Vagina (tissue), 2 donors: Measurements from ENCODE around the gene RPH3AL. TPM values are rescaled to one million over a fixed set of nuclear protein-coding genes. Genes with fewer than 3 reads are reported as not detected.

Experiments
- DNase-seq, 2 donors: peaks; one replicate each; pipeline ENCODE4 v3.0.0-alpha.2; 2017; ENCODE audit errors: extremely low spot score in 2 of 2
- H3K27ac ChIP-seq: fragments of 200-600 bp; sonication (generic); one replicate; pipeline ENCODE4 v1.5.1; 2019
- H3K27me3 ChIP-seq: fragments of 200-600 bp; sonication (generic); one replicate; pipeline ENCODE4 v1.5.1; 2019
- H3K36me3 ChIP-seq, 2 donors: fragments of 200-600 bp; sonication (generic); one replicate each; pipeline ENCODE4 v1.5.1; 2017 to 2019
- H3K4me1 ChIP-seq: fragments of 200-600 bp; sonication (generic); one replicate; pipeline ENCODE4 v1.5.1; 2019
- H3K4me3 ChIP-seq, 2 donors: fragments of 200-600 bp; sonication (generic); 1 replicate in 1 of 2; 2 replicates in 1 of 2; pipeline ENCODE4 v1.5.1; 2016 to 2019
- H3K9me3 ChIP-seq: fragments of 200-600 bp; sonication (generic); one replicate; pipeline ENCODE4 v1.5.1; 2019
- CTCF ChIP-seq, 3 experiments: fragments of 450-650 bp in 2 of 3; fragments of 200-600 bp in 1 of 3; sonication (generic) in 1 of 3; IDR thresholded peaks; one replicate each; pipeline ENCODE4 v1.5.1; 2017 to 2019; ENCODE audit warnings: antibody characterized with exemption in 3 of 3, mild to moderate bottlenecking in 2 of 3, moderate library complexity in 2 of 3
- POLR2A ChIP-seq, 2 donors: fragments of 450-650 bp; IDR thresholded peaks; one replicate each; pipeline ENCODE4 v1.6.1; 2017; ENCODE audit warnings: antibody characterized with exemption in 2 of 2, mild to moderate bottlenecking in 2 of 2, moderate library complexity in 2 of 2
- POLR2AphosphoS5 ChIP-seq, 2 donors: sonication (generic); formaldehyde crosslinking; IDR thresholded peaks; one replicate each; pipeline ENCODE4 v1.9.0; 2017; ENCODE audit warnings: antibody characterized with exemption in 2 of 2, mild to moderate bottlenecking in 2 of 2, low read depth in 1 of 2; ENCODE audit not compliant: insufficient read depth in 1 of 2
- intact Hi-C: fragments of 100-400 bp; cut with DNase I; formaldehyde crosslinking; loops from one replicate; pipeline ENCODE4 v1.15.1; 2023
- total RNA-seq: library from RNA; depleted of rRNA; stranded (reverse); fragments of >200 nt; gene quantifications from one replicate; pipeline ENCODE4 v1.2.3, GENCODE V29; 2016

RPH3AL gene
- total RNA-seq, 1 donor from 2014 or later: 43.5 TPM

GRCh38 chr17:181245-182049 is 171.2 kb downstream of the RPH3AL start, which contains the start of gene DOC2B:
Gene DOC2B, minus strand, starts transcription at chr17:181650. Its CDS starts 171 bp downstream, at chr17:181479.
- no peaks in the 10 kb centered on the region for H3K9me3 ChIP-seq
- no peak for DNase-seq
- peaks cover 7% of the 10 kb centered on the region for H3K27me3 ChIP-seq
- peak within 1 kb of the TSS; percentile 49 to 59 for H3K4me3 ChIP-seq
- no peaks in the 10 kb centered on the region for H3K36me3 ChIP-seq
- peaks cover 40% of the 10 kb centered on the region for H3K4me1 ChIP-seq
- intact Hi-C loops: no loop called here
- TF ChIP-seq CTCF (IDR thresholded peaks at IDR 0.05): peak in 1 of 3 experiments; percentile 17
- no peak for TF ChIP-seq POLR2AphosphoS5 (IDR thresholded peaks at IDR 0.05; ENCODE audit: insufficient read depth in 1 of 2, low read depth in 1 of 2)
- TF ChIP-seq POLR2A (IDR thresholded peaks at IDR 0.05): no peak
- H3K27ac ChIP-seq: peak within 1 kb of the TSS; percentile 69

- Histone ChIP-seq H3K4me3 (peak overlapping the region; percentile 49 to 59), H3K27me3 (peaks cover 7% of the 10 kb centered on the region), H3K36me3 (no peaks in the 10 kb centered on the region), H3K4me1 (peaks cover 37% of the 10 kb centered on the region), H3K9me3 (no peaks in the 10 kb centered on the region), H3K27ac (peak overlapping the region; percentile 69)
- no peak for DNase-seq
- TF ChIP-seq POLR2AphosphoS5 (IDR thresholded peaks at IDR 0.05; ENCODE audit: insufficient read depth in 1 of 2, low read depth in 1 of 2): no peak
- no peak for TF ChIP-seq POLR2A (IDR thresholded peaks at IDR 0.05)
- TF ChIP-seq CTCF (IDR thresholded peaks at IDR 0.05): no peak
- intact Hi-C loops: no loop called here
Measured at GRCh38 chr17:180381-181244, 172.0 kb downstream of the RPH3AL start.

GRCh38 chr17:179781-180380 is 172.7 kb downstream of the RPH3AL start:
- no peaks in the 10 kb centered on the region for H3K9me3 ChIP-seq
- no peak for DNase-seq
- peaks cover 33% of the 10 kb centered on the region for H3K4me1 ChIP-seq
- TF ChIP-seq POLR2A (IDR thresholded peaks at IDR 0.05) (no peak), CTCF (IDR thresholded peaks at IDR 0.05) (no peak), POLR2AphosphoS5 (IDR thresholded peaks at IDR 0.05; ENCODE audit: insufficient read depth in 1 of 2, low read depth in 1 of 2) (no peak)
- intact Hi-C loops: no loop called here
- no peaks in the 10 kb centered on the region for H3K36me3 ChIP-seq
- peak overlapping the region; percentile 49 to 59 for H3K4me3 ChIP-seq
- H3K27ac ChIP-seq: peak overlapping the region; percentile 69
- peaks cover 7% of the 10 kb centered on the region for H3K27me3 ChIP-seq

GRCh38 chr17:179066-179432 is 173.6 kb downstream of the RPH3AL start:
- intact Hi-C loops: no loop called here
- H3K36me3 ChIP-seq: no peaks in the 10 kb centered on the region
- no peak for DNase-seq
- no peak for TF ChIP-seq POLR2A (IDR thresholded peaks at IDR 0.05)
- no peak for TF ChIP-seq CTCF (IDR thresholded peaks at IDR 0.05)
- TF ChIP-seq POLR2AphosphoS5 (IDR thresholded peaks at IDR 0.05; ENCODE audit: insufficient read depth in 1 of 2, low read depth in 1 of 2): peak in 1 of 2 donors; percentile 3
- no peaks in the 10 kb centered on the region for H3K9me3 ChIP-seq
- peak overlapping the region; percentile 69 for H3K27ac ChIP-seq
- H3K27me3 ChIP-seq: peaks cover 7% of the 10 kb centered on the region
- peaks cover 33% of the 10 kb centered on the region for H3K4me1 ChIP-seq
- H3K4me3 ChIP-seq: peak overlapping the region in 1 of 2 donors; percentile 49
